Activated CD4-positive, alpha-beta T cell treated with anti-CD3 and anti-CD28 coated beads for 4 hours (primary cell): ENCODE measurements around the gene EXD3.
A peak's percentile ranks its signal among the peaks of the same experiment; 100 is the strongest.
"Not testable (repeated sequence)": the region's sequence is repeated elsewhere in the genome, so short reads cannot be mapped to it uniquely, and the experiment has no call there.

Source experiments
- DNase-seq, 2 donors: peaks; one replicate each; pipeline ENCODE4 v3.0.0-alpha.2; 2020

The EXD3 gene

GRCh38 chr9:137430723-137431415, 7.9 kb upstream of the EXD3 start:
- no peak for DNase-seq

- no peak for DNase-seq
These were observed 7.2 kb upstream of the EXD3 start for GRCh38 chr9:137429974-137430722.

DNA sequence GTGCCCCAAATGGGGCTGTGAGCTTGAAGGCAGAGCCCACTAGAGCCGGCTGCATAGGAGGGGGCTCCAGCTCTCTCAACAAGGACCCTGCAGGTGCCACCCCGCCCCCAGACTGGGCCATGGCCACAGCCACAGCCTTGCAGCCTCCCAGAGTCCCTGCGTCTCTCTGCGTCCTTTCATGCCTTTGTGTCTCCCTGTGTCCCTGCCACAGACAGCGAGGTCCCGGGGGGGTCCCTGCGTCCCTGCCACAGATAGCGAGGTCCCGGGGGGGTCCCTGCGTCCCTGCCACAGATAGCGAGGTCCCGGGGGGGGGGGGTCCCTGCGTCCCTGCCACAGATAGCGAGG, 6.6 kb upstream of the EXD3 start:
- no peak for DNase-seq

DNA sequence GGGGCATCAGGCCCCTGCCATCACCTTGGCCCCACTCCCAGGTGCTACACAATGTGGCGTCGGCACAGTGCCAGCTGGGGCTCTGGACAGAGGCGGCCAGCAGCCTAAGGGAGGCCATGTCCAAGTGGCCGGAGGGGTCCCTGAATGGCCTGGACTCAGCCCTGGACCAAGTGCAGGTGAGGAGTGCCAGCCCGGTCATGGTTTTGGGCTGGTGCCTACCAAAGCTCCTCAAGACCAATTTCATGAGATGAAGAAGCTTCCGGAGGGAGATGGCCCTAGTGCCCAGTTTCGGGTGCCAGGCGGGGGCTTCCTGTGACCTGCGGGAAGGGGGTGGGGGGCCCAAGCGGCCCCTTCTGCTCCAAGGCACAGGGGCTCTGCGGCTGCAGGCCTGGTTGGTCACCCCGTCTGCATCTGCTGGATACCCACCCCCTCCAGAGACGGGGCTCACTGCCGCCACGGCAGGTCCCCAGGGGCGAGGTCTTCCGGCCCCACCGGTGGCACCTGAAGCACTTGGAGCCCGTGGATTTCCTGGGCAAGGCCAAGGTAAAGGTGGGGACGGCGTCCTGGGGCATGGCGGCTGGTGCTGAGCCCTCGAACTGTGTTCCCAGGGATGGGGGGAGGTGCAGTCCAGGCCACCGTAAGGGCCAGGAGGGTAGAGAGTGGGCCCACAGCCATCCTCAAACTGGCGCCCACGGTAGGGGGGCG, 6.0 kb upstream of the EXD3 start:
- DNase-seq, result no peak

- no peak for DNase-seq
These were observed 5.3 kb upstream of the EXD3 start for GRCh38 chr9:137428311-137428630.

DNA sequence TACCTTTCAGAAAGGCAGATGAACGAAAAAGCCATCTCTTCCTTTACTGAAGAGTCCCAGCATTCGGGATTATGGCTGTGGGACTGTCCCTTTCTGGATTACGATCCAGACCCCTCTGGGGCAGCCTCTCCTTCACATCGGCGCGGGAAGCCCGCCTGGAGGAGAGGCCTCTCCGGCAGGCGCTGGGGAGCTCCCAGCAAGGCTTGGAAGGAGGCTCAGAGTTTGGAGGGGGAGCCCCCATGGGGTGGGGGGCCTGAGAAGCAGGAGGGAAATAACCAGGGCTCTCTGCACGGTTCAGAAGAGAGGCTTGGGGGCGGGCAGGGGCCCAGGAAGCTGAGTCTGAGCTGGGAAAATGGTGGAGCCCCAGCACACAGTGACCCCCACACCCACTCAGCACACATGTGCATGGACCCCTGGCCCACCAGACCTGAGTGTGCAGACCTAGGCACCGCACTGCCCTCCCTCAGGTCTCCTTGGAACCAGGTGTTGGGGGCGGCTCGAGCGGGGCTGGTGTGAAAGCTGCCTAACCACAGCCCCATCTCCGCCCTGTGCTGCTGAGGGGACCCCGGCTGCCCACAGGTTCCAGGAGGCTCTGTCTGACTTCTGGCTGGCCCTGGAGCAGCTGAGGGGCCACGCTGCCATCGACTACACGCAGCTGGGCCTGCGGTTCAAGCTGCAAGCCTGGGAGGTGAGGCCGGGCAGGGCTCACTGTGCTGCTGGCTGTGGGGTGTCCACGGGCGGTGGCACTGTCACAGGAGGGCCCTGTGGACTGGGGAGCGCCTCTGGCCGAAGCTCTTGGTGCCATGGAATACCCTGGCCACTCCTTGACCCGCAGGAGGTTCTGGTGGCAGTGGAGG, 4.7 kb upstream of the EXD3 start:
- DNase-seq, result no peak

DNA sequence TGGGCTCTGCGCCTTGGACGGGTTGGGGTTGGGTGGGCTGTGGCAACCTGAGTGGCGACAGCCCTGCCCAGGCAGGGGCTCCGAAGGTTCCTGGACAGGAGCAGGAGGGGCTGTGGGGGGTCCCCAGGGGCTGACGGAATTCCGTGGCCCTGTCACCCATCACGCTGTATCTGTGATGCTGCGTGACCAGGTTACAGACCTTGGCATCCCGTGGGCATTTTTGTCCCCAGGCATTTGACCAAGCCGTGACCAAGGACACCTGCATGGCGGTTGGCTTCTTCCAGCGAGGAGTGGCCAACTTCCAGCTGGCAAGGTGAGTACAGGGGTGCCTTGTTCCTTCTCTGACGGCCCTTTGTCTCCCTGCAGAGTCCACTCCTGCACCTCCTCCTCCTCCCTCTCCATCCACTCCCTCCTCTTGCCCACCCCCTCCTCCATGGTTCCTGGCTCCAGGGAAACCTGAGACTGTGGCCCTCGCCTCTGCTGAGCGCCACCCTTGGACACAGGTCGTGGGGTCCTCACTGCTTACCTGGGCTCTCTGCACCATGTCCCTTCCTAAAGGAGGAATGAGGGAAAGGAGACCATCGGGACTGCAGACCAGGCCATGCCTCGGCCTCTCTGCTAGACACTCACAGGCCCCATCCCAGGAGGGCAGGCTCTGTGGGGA, 3.2 kb upstream of the EXD3 start:
- no peak for DNase-seq

GRCh38 chr9:137423514-137424291, 741 bp upstream of the EXD3 start:
- no peak for DNase-seq

GRCh38 chr9:137421838-137422603, 941 bp downstream of the EXD3 start:
- DNase-seq, result no peak

GRCh38 chr9:137417161-137418021, 5.6 kb downstream of the EXD3 start:
- DNase-seq, result no peak

DNA sequence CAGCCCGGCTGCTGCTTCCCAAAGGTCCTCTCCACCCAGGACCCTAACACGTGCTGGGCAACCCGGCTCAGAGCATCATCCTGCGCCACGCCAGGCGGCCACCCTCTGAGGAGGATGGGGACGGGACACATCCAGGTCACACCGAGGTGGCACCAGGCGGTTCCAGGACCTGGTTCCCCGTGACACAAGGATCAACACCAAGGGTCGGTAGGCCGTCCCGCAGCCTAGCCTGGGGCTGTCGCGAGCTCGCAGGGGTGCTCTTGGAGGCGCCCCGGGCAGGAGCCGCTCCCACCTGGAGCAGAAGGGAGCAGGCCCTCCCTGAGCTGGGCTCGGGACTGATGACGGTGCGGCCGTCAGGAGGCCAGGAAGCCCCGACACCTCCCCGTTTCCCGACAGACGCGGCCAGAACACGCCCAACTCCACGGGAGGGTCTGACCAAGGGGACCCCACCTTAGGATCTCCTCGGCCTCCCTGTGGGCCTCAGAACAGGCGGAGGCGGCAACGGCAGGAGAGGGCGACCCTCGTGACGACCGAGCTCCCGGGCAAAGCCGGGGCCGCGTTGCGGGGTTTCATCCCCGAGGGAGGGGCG, 6.3 kb downstream of the EXD3 start:
- DNase-seq, result no peak

GRCh38 chr9:137416006-137416562, 6.9 kb downstream of the EXD3 start:
- DNase-seq, result no peak

GRCh38 chr9:137415451-137415850, 7.5 kb downstream of the EXD3 start:
- DNase-seq, result no peak

- DNase-seq, result no peak
These were observed 10.5 kb downstream of the EXD3 start for GRCh38 chr9:137412431-137412830.

GRCh38 chr9:137411645-137412380, 11.1 kb downstream of the EXD3 start:
- peak in 1 of 2 donors; percentile 30 for DNase-seq

DNA sequence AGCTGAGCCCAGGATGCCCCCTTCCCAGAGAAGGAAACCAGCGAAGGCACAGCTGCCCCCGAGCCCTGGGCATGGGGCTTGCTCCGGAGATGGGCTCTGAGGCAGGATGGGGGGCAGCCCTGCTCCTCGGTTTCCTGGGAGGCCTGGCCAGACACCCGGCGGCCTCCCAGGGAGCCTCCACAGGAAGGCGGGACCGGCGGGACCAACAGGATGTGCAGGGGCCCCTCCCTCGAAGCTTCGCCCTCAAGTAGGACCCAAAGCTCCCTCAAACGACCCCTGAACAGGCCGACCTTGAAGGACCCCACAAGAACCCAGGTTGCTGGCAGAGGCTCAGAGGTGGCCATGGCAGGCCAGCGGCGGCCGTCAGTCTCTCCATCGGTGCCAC, 11.7 kb downstream of the EXD3 start:
- no peak for DNase-seq

- DNase-seq, result no peak
These were observed 12.1 kb downstream of the EXD3 start for GRCh38 chr9:137410891-137411249.

GRCh38 chr9:137410236-137410890, 12.6 kb downstream of the EXD3 start:
- DNase-seq, result not testable (repeated sequence)
